IMR-90 (cell line): ENCODE data around the gene BRAT1. TPM values are rescaled to one million over a fixed set of nuclear protein-coding genes. Genes with fewer than 3 reads are reported as not detected.

Experiments used
- ATAC-seq: fragments of 200-7000 bp; cut with Tn5 transposase; 2 replicates; pipeline ENCODE4 v1.9.1; 2020; ENCODE audit warnings: low read depth, mild to moderate bottlenecking, moderate library complexity
- BruUV-seq: library from RNA; stranded (reverse); fragments of 400-500 nt; replicated peaks from 2 replicates; lab custom pipeline; 2021; lab: Mats Ljungman, UMichigan
- CTCF ChIA-PET: fragments of 300-600 bp; formaldehyde crosslinking; extraction: SDS; loops from one replicate; lab custom pipeline; 2021; ENCODE audit warnings: antibody characterized with exemption; lab: Yijun Ruan, JAX
- POLR2A ChIA-PET: fragments of 300-600 bp; sonication (Branson Sonifier 250); formaldehyde crosslinking; loops from one replicate; lab custom pipeline; 2022; ENCODE audit warnings: antibody characterized with exemption; ENCODE audit not compliant: unreplicated experiment; lab: Charles Lee
- DNase-seq: peaks from one replicate; pipeline ENCODE4 v3.0.0; 2013
- H2AFZ ChIP-seq: replicated peaks from 2 replicates; pipeline ENCODE3; 2013; ENCODE audit warnings: low read length, mild to moderate bottlenecking; ENCODE audit not compliant: poor library complexity
- H2AK5ac ChIP-seq: 2 replicates; pipeline ENCODE4 v1.6.1; 2013; ENCODE audit warnings: low read depth, low read length, inconsistent platforms
- H2AK9ac ChIP-seq: replicated peaks from 2 replicates; pipeline ENCODE3; 2013; ENCODE audit warnings: mild to moderate bottlenecking, low read depth, low read length, moderate library complexity; ENCODE audit not compliant: poor library complexity
- H2BK120ac ChIP-seq: 2 replicates; pipeline ENCODE4 v1.6.1; 2013; ENCODE audit warnings: low read depth, low read length, inconsistent platforms
- H2BK15ac ChIP-seq: 3 replicates; pipeline ENCODE4 v1.6.1; 2013; ENCODE audit warnings: low read depth, low read length, inconsistent platforms
- H2BK20ac ChIP-seq: 2 replicates; pipeline ENCODE4 v1.6.1; 2013; ENCODE audit warnings: low read depth, mild to moderate bottlenecking, inconsistent platforms, low read length, moderate library complexity
- H2BK5ac ChIP-seq: 2 replicates; pipeline ENCODE4 v1.6.1; 2013; ENCODE audit warnings: mild to moderate bottlenecking, low read depth, low read length, inconsistent platforms; ENCODE audit not compliant: poor library complexity, severe bottlenecking
- H3K14ac ChIP-seq: replicated peaks from 2 replicates; pipeline ENCODE4 v1.6.1; 2013; ENCODE audit warnings: low read depth, low read length, inconsistent platforms
- H3K18ac ChIP-seq: 2 replicates; pipeline ENCODE4 v1.6.1; 2013; ENCODE audit warnings: low read depth, low read length, control low read depth
- H3K23ac ChIP-seq: 2 replicates; pipeline ENCODE4 v1.6.1; 2013; ENCODE audit warnings: low read depth, low read length, inconsistent platforms
- H3K27ac ChIP-seq: 2 replicates; pipeline ENCODE4 v1.5.1; 2013; ENCODE audit warnings: mild to moderate bottlenecking, control low read depth, low read length; ENCODE audit not compliant: insufficient read depth
- H3K27me3 ChIP-seq: 2 replicates; pipeline ENCODE4 v1.6.1; 2013; ENCODE audit warnings: low read length; ENCODE audit not compliant: control insufficient read depth, insufficient read depth
- H3K36me3 ChIP-seq: 2 replicates; pipeline ENCODE4 v1.6.1; 2013; ENCODE audit warnings: low read length, mixed read lengths; ENCODE audit not compliant: control insufficient read depth, insufficient read depth
- H3K4ac ChIP-seq: 2 replicates; pipeline ENCODE4 v1.6.1; 2013; ENCODE audit warnings: low read depth, low read length, inconsistent platforms
- H3K4me1 ChIP-seq: 2 replicates; pipeline ENCODE4 v1.6.1; 2013; ENCODE audit warnings: low read length, mixed read lengths; ENCODE audit not compliant: control insufficient read depth, insufficient read depth
- H3K4me2 ChIP-seq: 2 replicates; pipeline ENCODE4 v1.6.1; 2013; ENCODE audit warnings: low read depth, mild to moderate bottlenecking, control low read depth, low read length, moderate library complexity
- H3K4me3 ChIP-seq: 2 replicates; pipeline ENCODE4 v1.5.1; 2013; ENCODE audit warnings: low read depth, mild to moderate bottlenecking, control low read depth, low read length, moderate library complexity; ENCODE audit not compliant: insufficient read depth
- H3K56ac ChIP-seq: 2 replicates; pipeline ENCODE4 v1.6.1; 2013; ENCODE audit warnings: low read length, inconsistent platforms; ENCODE audit not compliant: insufficient read depth; ENCODE audit errors: extremely low read depth
- H3K79me1 ChIP-seq, 2 experiments: 2 replicates each; pipeline ENCODE4 v1.6.1; 2013; ENCODE audit warnings: low read length in 2 of 2, inconsistent platforms in 1 of 2, low read depth in 1 of 2
- H3K9ac ChIP-seq: 2 replicates; pipeline ENCODE4 v1.6.1; 2013; ENCODE audit warnings: low read depth, low read length, control low read depth
- H3K9me1 ChIP-seq: 2 replicates; pipeline ENCODE4 v1.6.1; 2013; ENCODE audit warnings: low read length, inconsistent platforms; ENCODE audit not compliant: insufficient read depth
- H3K9me3 ChIP-seq: 2 replicates; pipeline ENCODE4 v1.6.1; 2013; ENCODE audit warnings: low read length; ENCODE audit not compliant: control insufficient read depth, insufficient read depth
- H4K20me1 ChIP-seq: 2 replicates; pipeline ENCODE4 v1.6.1; 2013; ENCODE audit warnings: low read length, inconsistent platforms; ENCODE audit not compliant: insufficient read depth
- H4K5ac ChIP-seq: 2 replicates; pipeline ENCODE4 v1.6.1; 2013; ENCODE audit warnings: mild to moderate bottlenecking, low read depth, low read length, control low read depth
- H4K8ac ChIP-seq, 2 experiments: 2 replicates each; pipeline ENCODE4 v1.6.1; 2013; ENCODE audit warnings: low read depth in 2 of 2, low read length in 2 of 2, control low read depth in 1 of 2, inconsistent platforms in 1 of 2
- H4K91ac ChIP-seq: 2 replicates; pipeline ENCODE4 v1.6.1; 2013; ENCODE audit warnings: low read depth, low read length, inconsistent platforms; ENCODE audit not compliant: insufficient read depth
- BHLHE40 ChIP-seq: fragments of 150-350 bp; IDR thresholded peaks from 2 replicates; pipeline ENCODE4 v1.6.1; 2016; ENCODE audit warnings: mild to moderate bottlenecking, low read depth, low read length
- MXI1 ChIP-seq: IDR thresholded peaks from 2 replicates; pipeline ENCODE4 v1.6.1; 2012; ENCODE audit warnings: low read depth, mild to moderate bottlenecking, low read length, moderate library complexity, borderline replicate concordance
- NFE2L2 ChIP-seq: fragments of 150-350 bp; IDR thresholded peaks from 2 replicates; pipeline ENCODE4 v1.6.1; 2016; ENCODE audit warnings: low read depth, mild to moderate bottlenecking, low read length
- USF2 ChIP-seq: fragments of 150-350 bp; IDR thresholded peaks from 2 replicates; pipeline ENCODE4 v1.6.1; 2017; ENCODE audit warnings: mild to moderate bottlenecking, antibody characterized with exemption, low read length, low read depth
- WGBS, 2 experiments: methylation state at CpG; one replicate each; pipeline versions ENCODE4 v1.1.5 to v1.1.7; 2013; ENCODE audit warnings: missing lambda C conversion rate in 2 of 2; ENCODE audit not compliant: insufficient read length in 1 of 2; ENCODE audit errors: extremely low coverage in 2 of 2; 5-methylcytosine and 5-hydroxymethylcytosine counted together
- dilution Hi-C: fragments of 300-500 bp; cut with HindIII; formaldehyde crosslinking; loops from one replicate; pipeline ENCODE4 v1.14.3; 2018; ENCODE audit warnings: low sequenced_read_pairs; ENCODE audit not compliant: unreplicated experiment
- in situ Hi-C: fragments of 300-500 bp; cut with MboI; formaldehyde crosslinking; loops from 3 replicates; pipeline ENCODE4 v1.14.3; 2019; ENCODE audit warnings: low sequenced_read_pairs, inconsistent platforms, mixed read lengths
- intact Hi-C: fragments of 100-400 bp; cut with micrococcal nuclease; formaldehyde crosslinking; loops from 2 replicates; pipeline ENCODE4 v1.10.0; 2022
- polyA plus RNA-seq, 3 experiments: library from polyadenylated mRNA; depleted of rRNA; stranded (reverse); fragments of >200 nt; gene quantifications; 2 replicates each; pipeline ENCODE4 v1.2.3, GENCODE V29; 2012; ENCODE audit warnings: low replicate concordance in 1 of 3
- total RNA-seq: library from RNA; depleted of rRNA; stranded (reverse); fragments of >200 nt; gene quantifications from 2 replicates; pipeline ENCODE4 v1.2.3, GENCODE V29; 2012

BRAT1 gene
- total and polyA plus RNA-seq, 2 of the 4 experiments (the other 2 are of a cell fraction): 6.8 to 21.9 TPM

- Histone ChIP-seq H3K4ac (no peak overlapping the region), H2AFZ (no peak overlapping the region), H3K56ac (no peak overlapping the region), H4K5ac (no peak overlapping the region), H3K4me2 (no peak overlapping the region), H3K27ac (no peak overlapping the region), H2BK120ac (no peak overlapping the region), H2AK9ac (no peak overlapping the region), H3K79me1 (peaks cover 10% of the 10 kb centered on the region in 2 experiments; a peak in 1 of 4 replicates), H3K4me1 (peaks cover 9% of the 10 kb centered on the region), H2BK20ac (no peak overlapping the region), H3K4me3 (no peak overlapping the region), H4K20me1 (no peaks in the 10 kb centered on the region), H3K18ac (no peak overlapping the region), H3K27me3 (no peaks in the 10 kb centered on the region), H3K9me3 (no peaks in the 10 kb centered on the region), H2AK5ac (no peak overlapping the region), H3K9ac (no peak overlapping the region), H2BK15ac (no peak overlapping the region), H3K36me3 (peaks cover 3% of the 10 kb centered on the region), H3K14ac (no peak overlapping the region), H4K91ac (no peak overlapping the region), H3K9me1 (peaks cover 7% of the 10 kb centered on the region; the same call in 1 of the 2 replicates), H3K23ac (no peak overlapping the region), H2BK5ac (no peak overlapping the region), H4K8ac (no peak overlapping the region)
- DNase-seq: no peak
- dilution Hi-C loops: no loop called here
- in situ Hi-C loops: no loop called here
- CTCF ChIA-PET: no interaction called here
- no peak for ATAC-seq
- POLR2A ChIA-PET: no interaction called here
- BruUV-seq: no TSS peak
- intact Hi-C loops: loop anchor here (1.0 to 5.0 kb wide), 2 partner anchors 113 to 589 kb away; no protein-coding TSS in a partner anchor
- TF ChIP-seq USF2 (no peak), NFE2L2 (no peak), BHLHE40 (no peak), MXI1 (no peak)
- 76% methylated on average over 8 of the region's 24 CpGs; no CpG with 5 or more reads in 1 of the 2 experiments for WGBS, 2 experiments
These were observed 13.3 kb upstream of the BRAT1 start for GRCh38 chr7:2568521-2569223.
